T-helper 17 cell (primary cell): ENCODE measurements around the gene ARHGAP42. TPM values are rescaled to one million over a fixed set of nuclear protein-coding genes. Genes with fewer than 3 reads are reported as not detected.
"Not testable (repeated sequence)": the region's sequence is repeated elsewhere in the genome, so short reads cannot be mapped to it uniquely, and the experiment has no call there.

Source experiments
- ATAC-seq: fragments of 150-1000 bp; cut with Tn5 transposase; 2 replicates; pipeline ENCODE4 v1.10.0; 2021; ENCODE audit warnings: mild to moderate bottlenecking, moderate library complexity
- DNase-seq, 3 donors: peaks; one replicate each; pipeline versions ENCODE4 v3.0.0 to v3.0.0-alpha.2; 2020 to 2021
- H3K9me3 ChIP-seq: one replicate; pipeline ENCODE4 v1.7.0; 2013; ENCODE audit warnings: low read length, mild to moderate bottlenecking; ENCODE audit not compliant: control insufficient read depth, poor library complexity, severe bottlenecking
- H3K27ac Mint-ChIP-seq: one replicate; pipeline ENCODE4 v1.8.0; 2022; ENCODE audit warnings: mild to moderate bottlenecking, moderate library complexity, mixed read lengths
- H3K27me3 Mint-ChIP-seq: one replicate; pipeline ENCODE4 v1.8.0; 2022; ENCODE audit warnings: mixed read lengths
- H3K36me3 Mint-ChIP-seq: one replicate; pipeline ENCODE4 v1.8.0; 2022; ENCODE audit warnings: low read depth, mixed read lengths
- H3K4me1 Mint-ChIP-seq: one replicate; pipeline ENCODE4 v1.8.0; 2022; ENCODE audit warnings: mild to moderate bottlenecking, mixed read lengths
- H3K4me3 Mint-ChIP-seq: one replicate; pipeline ENCODE4 v1.8.0; 2022; ENCODE audit warnings: mild to moderate bottlenecking, moderate library complexity, mixed read lengths
- total RNA-seq, 4 donors: library from RNA in 2 of 4; stranded (reverse) in 2 of 4; gene quantifications; one replicate each; pipeline ENCODE4 v1.2.3 and lab custom pipeline; 2022 to 2026

The ARHGAP42 gene
- total RNA-seq, 2 donors from 2014 or later = 0.12 to 0.31 TPM

- no peaks in the 10 kb centered on the region for H3K9me3 ChIP-seq
- DNase-seq (no peak), ATAC-seq (no peak)
- Mint-ChIP-seq H3K4me3 (no peak overlapping the region), H3K27ac (no peak overlapping the region), H3K27me3 (no peaks in the 10 kb centered on the region), H3K36me3 (no peaks in the 10 kb centered on the region), H3K4me1 (no peaks in the 10 kb centered on the region)
Observed at GRCh38 chr11:100740440-100740839, 53.4 kb downstream of the ARHGAP42 start.

GRCh38 chr11:100741866-100742625 is 55.0 kb downstream of the ARHGAP42 start:
- H3K27me3 Mint-ChIP-seq = no peaks in the 10 kb centered on the region
- no peak overlapping the region for H3K27ac Mint-ChIP-seq
- DNase-seq = no peak
- no peaks in the 10 kb centered on the region for H3K4me1 Mint-ChIP-seq
- no peaks in the 10 kb centered on the region for H3K9me3 ChIP-seq
- no peaks in the 10 kb centered on the region for H3K36me3 Mint-ChIP-seq
- no peak overlapping the region for H3K4me3 Mint-ChIP-seq
- no peak for ATAC-seq

DNA sequence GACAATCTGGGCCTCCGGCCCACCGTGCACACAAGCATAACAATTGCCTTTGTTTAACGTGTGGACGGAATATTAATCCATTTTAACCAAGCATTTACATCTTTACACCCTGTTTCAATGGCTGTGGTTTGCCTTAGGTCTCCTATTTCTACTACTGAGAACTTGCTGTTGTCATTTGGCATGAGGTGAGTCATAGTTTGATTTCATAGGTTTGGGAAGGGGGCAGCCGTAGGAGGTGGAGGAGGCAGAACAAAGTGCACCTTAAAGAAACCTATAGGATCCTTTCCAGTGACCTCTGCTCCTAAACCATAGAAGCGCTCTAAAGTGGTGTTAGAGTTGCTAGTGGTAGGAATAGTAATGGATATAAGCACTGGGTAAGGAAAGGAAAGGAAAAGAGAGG is 59.4 kb downstream of the ARHGAP42 start:
- no peaks in the 10 kb centered on the region for H3K27me3 Mint-ChIP-seq
- peaks cover 2% of the 10 kb centered on the region for H3K36me3 Mint-ChIP-seq
- H3K4me3 Mint-ChIP-seq = no peak overlapping the region
- H3K4me1 Mint-ChIP-seq = no peaks in the 10 kb centered on the region
- H3K9me3 ChIP-seq = no peaks in the 10 kb centered on the region
- ATAC-seq = no peak
- H3K27ac Mint-ChIP-seq = no peak overlapping the region
- no peak for DNase-seq

DNA sequence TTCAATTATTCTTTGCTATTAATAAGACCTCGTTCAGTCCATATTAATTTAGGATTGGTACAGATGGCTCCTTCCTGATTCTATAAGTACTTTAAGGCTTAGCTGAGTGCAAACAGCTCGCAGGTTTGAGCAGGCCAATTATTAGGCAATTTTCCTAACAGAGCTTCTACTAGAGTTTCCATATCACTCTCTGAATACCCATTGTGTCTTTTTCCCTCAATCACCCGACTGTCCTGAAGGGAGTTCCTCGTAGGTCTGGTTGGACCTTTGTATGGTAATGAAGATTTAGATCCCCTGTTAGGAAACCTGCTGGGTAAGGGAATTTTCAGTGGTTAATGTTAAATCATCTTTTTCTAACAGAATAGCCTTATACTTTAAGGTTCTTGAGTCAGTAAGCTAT is 61.1 kb downstream of the ARHGAP42 start:
- H3K4me3 Mint-ChIP-seq = no peak overlapping the region
- DNase-seq (no peak), ATAC-seq (no peak)
- H3K36me3 Mint-ChIP-seq = peaks cover 2% of the 10 kb centered on the region
- H3K4me1 Mint-ChIP-seq = no peaks in the 10 kb centered on the region
- H3K9me3 ChIP-seq = peaks cover 3% of the 10 kb centered on the region
- no peaks in the 10 kb centered on the region for H3K27me3 Mint-ChIP-seq
- no peak overlapping the region for H3K27ac Mint-ChIP-seq

- not testable (repeated sequence) for H3K4me1 Mint-ChIP-seq, H3K9me3 ChIP-seq, H3K27ac Mint-ChIP-seq, DNase-seq, H3K27me3 Mint-ChIP-seq, H3K36me3 Mint-ChIP-seq, ATAC-seq, H3K4me3 Mint-ChIP-seq
Observed at GRCh38 chr11:100749887-100750565, 62.9 kb downstream of the ARHGAP42 start.

DNA sequence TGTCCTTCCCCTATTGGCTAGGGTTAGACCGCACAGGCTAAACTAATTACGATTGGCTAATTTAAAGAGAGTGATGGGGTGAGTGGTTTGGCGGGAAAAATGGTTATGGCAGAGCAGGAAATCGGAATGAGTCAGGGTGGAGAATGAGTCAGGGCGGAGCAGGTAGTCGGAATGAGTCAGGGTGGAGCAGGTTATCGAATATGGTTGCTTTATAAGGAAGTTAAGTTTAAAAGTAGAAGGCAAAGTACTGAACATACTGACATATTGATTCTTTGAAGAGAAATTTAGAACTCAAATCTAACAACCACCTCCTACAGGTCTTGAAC is 63.4 kb downstream of the ARHGAP42 start:
- H3K9me3 ChIP-seq, H3K4me3 Mint-ChIP-seq, H3K27me3 Mint-ChIP-seq, H3K4me1 Mint-ChIP-seq, H3K27ac Mint-ChIP-seq, H3K36me3 Mint-ChIP-seq, ATAC-seq, DNase-seq: not testable (repeated sequence)

GRCh38 chr11:100752371-100753171 is 65.5 kb downstream of the ARHGAP42 start:
- H3K4me1 Mint-ChIP-seq = no peaks in the 10 kb centered on the region
- no peaks in the 10 kb centered on the region for H3K27me3 Mint-ChIP-seq
- peaks cover 3% of the 10 kb centered on the region for H3K9me3 ChIP-seq
- H3K27ac Mint-ChIP-seq = no peak overlapping the region
- DNase-seq = no peak
- no peak for ATAC-seq
- H3K4me3 Mint-ChIP-seq = no peak overlapping the region
- peaks cover 2% of the 10 kb centered on the region for H3K36me3 Mint-ChIP-seq

DNA sequence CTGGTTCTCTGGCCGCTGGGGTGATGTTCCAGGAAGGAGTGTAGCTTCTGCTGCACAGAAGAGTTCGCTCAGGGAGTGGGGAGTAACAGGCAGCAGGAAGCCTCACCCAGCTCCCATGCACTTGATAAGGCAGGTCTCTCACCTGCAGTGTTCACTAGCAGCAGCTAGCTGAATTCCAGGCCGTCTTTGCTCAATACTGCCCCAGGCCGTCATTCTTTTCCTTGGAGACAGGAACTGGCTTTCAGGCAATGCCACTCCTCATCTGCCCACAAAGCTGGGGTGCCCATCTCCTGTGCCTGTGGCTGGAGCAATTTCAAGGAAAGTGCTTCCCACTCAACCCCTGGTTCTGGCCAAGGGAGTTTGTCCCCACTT is 66.1 kb downstream of the ARHGAP42 start:
- H3K27me3 Mint-ChIP-seq = no peaks in the 10 kb centered on the region
- no peak for DNase-seq
- no peak for ATAC-seq
- peaks cover 2% of the 10 kb centered on the region for H3K36me3 Mint-ChIP-seq
- peaks cover 3% of the 10 kb centered on the region for H3K9me3 ChIP-seq
- H3K27ac Mint-ChIP-seq = no peak overlapping the region
- no peak overlapping the region for H3K4me3 Mint-ChIP-seq
- no peaks in the 10 kb centered on the region for H3K4me1 Mint-ChIP-seq

DNA sequence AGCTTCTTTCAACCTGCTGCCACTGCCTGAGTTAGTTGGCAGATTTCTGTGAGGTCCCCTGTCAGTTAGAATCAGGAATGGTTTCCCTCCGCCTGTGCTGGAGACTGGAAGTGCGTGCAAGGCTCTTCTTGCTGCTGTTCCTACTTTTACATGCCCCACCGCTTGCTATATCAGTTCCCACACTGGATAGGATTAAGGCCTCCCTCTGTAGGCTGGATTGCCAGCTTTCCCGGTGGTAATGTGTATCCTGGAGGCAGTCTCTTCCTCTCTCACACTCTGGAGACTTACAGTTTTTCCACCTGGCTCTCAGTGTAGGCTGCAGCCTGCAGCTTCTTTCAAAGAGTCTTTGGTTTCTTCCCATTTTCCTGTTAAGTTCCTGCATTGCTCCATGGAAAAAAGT is 66.5 kb downstream of the ARHGAP42 start:
- Mint-ChIP-seq H3K4me1 (no peaks in the 10 kb centered on the region), H3K27ac (no peak overlapping the region), H3K4me3 (no peak overlapping the region), H3K36me3 (peaks cover 2% of the 10 kb centered on the region), H3K27me3 (no peaks in the 10 kb centered on the region)
- DNase-seq (no peak), ATAC-seq (no peak)
- H3K9me3 ChIP-seq = peaks cover 3% of the 10 kb centered on the region

DNA sequence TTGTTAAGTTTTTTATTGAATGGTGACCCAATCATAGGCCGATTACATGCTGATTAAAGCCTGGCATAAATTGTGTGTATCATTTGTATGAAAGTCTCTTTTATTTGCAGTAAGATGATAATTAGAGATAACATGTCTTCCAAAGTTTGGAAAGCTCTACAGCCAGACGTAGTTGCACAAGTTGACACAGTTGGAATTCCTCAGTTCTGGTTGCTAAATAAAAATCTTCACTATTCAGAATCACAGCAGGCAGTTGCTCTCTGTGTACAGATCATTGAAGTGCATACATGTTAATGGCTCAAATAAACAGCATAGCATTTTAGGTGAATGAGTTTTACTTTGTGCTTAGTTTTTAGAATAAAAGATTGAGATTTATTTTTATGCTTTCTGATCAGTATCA is 69.5 kb downstream of the ARHGAP42 start:
- DNase-seq (no peak), ATAC-seq (no peak)
- peaks cover 3% of the 10 kb centered on the region for H3K9me3 ChIP-seq
- no peaks in the 10 kb centered on the region for H3K36me3 Mint-ChIP-seq
- no peak overlapping the region for H3K4me3 Mint-ChIP-seq
- no peaks in the 10 kb centered on the region for H3K27me3 Mint-ChIP-seq
- H3K27ac Mint-ChIP-seq = no peak overlapping the region
- no peaks in the 10 kb centered on the region for H3K4me1 Mint-ChIP-seq

DNA sequence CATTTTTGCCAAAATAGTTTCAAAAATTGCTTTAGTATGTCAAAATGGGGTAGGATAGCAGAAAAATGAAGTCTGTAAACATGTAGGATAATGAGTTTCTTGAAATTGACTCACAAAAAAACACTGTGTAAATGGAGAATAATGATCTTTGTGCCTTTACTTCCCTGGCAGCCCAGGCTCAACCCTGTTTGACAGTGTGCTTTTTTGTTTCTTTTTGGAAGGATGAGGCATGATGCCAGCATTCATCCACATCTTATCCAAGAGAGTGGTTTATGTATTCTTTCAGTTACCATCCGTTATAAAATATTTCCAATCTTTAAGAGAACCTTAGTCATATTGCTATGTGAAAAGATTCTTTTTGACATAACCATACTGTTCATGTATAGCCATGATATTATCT is 70.6 kb downstream of the ARHGAP42 start:
- ATAC-seq = no peak
- H3K4me1 Mint-ChIP-seq = no peaks in the 10 kb centered on the region
- no peak for DNase-seq
- H3K27ac Mint-ChIP-seq = no peak overlapping the region
- H3K36me3 Mint-ChIP-seq = no peaks in the 10 kb centered on the region
- no peaks in the 10 kb centered on the region for H3K27me3 Mint-ChIP-seq
- no peak overlapping the region for H3K4me3 Mint-ChIP-seq
- peaks cover 3% of the 10 kb centered on the region for H3K9me3 ChIP-seq

DNA sequence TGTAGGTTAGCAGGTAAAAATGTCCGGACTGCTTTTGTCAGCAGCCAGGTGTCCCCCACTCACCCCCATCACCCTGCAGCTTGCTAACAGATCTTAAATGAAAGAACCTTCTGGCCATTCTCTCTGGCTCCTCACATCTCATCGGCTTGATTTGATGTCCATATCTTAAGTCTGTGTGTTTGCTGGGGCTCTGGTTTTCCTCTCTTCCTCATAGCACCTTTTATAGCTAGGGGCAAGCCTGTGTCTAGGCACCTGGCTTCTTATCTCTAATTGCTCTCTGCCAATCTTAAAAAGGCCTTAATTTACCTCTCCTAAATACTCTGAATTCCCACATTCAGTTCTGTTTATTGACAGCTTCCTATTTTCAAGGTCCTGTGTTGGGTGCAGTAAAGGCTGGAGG is 72.0 kb downstream of the ARHGAP42 start:
- no peaks in the 10 kb centered on the region for H3K27me3 Mint-ChIP-seq

DNA sequence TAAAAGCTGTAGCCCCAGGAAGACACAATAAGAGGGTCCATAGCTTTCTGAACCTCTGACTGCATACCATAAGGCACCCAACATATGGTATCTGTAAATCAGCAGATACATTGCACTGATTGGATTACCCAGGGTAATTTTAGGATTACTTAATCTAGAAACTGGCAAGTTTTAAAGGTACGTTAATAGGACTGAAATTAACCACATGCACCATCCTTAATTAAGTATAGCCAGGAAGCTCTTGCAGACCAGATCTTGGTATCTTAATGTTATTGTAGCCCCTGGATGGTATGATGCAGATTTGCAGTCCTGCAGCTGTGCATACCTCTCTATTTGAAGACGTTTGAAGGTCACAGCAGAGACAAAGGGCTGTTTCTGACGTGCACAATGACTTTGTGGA is 72.8 kb downstream of the ARHGAP42 start:
- ATAC-seq (no peak), DNase-seq (no peak)
- no peaks in the 10 kb centered on the region for H3K9me3 ChIP-seq
- no peaks in the 10 kb centered on the region for H3K4me1 Mint-ChIP-seq
- H3K4me3 Mint-ChIP-seq = no peak overlapping the region
- no peaks in the 10 kb centered on the region for H3K27me3 Mint-ChIP-seq
- H3K27ac Mint-ChIP-seq = no peak overlapping the region
- H3K36me3 Mint-ChIP-seq = no peaks in the 10 kb centered on the region

More for the DNA sequence above, 72.0 kb downstream of the ARHGAP42 start:
- no peaks in the 10 kb centered on the region for H3K9me3 ChIP-seq
- H3K27ac Mint-ChIP-seq = no peak overlapping the region
- no peak for DNase-seq
- no peak overlapping the region for H3K4me3 Mint-ChIP-seq
- ATAC-seq = no peak
- H3K36me3 Mint-ChIP-seq = no peaks in the 10 kb centered on the region
- H3K4me1 Mint-ChIP-seq = no peaks in the 10 kb centered on the region
